Activated CD4-positive, alpha-beta T cell treated with anti-CD3 and anti-CD28 coated beads, Interleukin-2, amount 10 ng/mL, durations not matched to agents 24 days and 14 days (primary cell): ENCODE measurements around the gene WDR37. TPM values are rescaled to one million over a fixed set of nuclear protein-coding genes. Genes with fewer than 3 reads are reported as not detected.
A peak's percentile ranks its signal among the peaks of the same experiment; 100 is the strongest.

Experiments used
- DNase-seq: peaks from one replicate; pipeline ENCODE4 v3.0.0; 2022
- H3K27ac Mint-ChIP-seq: one replicate; pipeline ENCODE4 v1.8.0; 2022; ENCODE audit warnings: mild to moderate bottlenecking, mixed read lengths
- H3K27me3 Mint-ChIP-seq: one replicate; pipeline ENCODE4 v1.8.0; 2022; ENCODE audit warnings: mixed read lengths
- H3K36me3 Mint-ChIP-seq: one replicate; pipeline ENCODE4 v1.8.0; 2022; ENCODE audit warnings: low read depth, mild to moderate bottlenecking, mixed read lengths
- H3K4me1 Mint-ChIP-seq: one replicate; pipeline ENCODE4 v1.8.0; 2021; ENCODE audit warnings: mixed read lengths
- H3K4me3 Mint-ChIP-seq: one replicate; pipeline ENCODE4 v1.8.0; 2022; ENCODE audit warnings: mild to moderate bottlenecking, moderate library complexity, mixed read lengths
- H3K9me3 Mint-ChIP-seq: one replicate; pipeline ENCODE4 v1.8.0; 2021; ENCODE audit warnings: mixed read lengths
- intact Hi-C: fragments of 100-400 bp; cut with micrococcal nuclease; formaldehyde crosslinking; loops from one replicate; pipeline ENCODE4 v1.15.1; 2023
- total RNA-seq: library from RNA; stranded (reverse); gene quantifications from 2 replicates; pipeline ENCODE4 v1.2.3, GENCODE V29; 2022

Gene WDR37
- total RNA-seq, 1 donor from 2014 or later: 17.4 TPM

DNA sequence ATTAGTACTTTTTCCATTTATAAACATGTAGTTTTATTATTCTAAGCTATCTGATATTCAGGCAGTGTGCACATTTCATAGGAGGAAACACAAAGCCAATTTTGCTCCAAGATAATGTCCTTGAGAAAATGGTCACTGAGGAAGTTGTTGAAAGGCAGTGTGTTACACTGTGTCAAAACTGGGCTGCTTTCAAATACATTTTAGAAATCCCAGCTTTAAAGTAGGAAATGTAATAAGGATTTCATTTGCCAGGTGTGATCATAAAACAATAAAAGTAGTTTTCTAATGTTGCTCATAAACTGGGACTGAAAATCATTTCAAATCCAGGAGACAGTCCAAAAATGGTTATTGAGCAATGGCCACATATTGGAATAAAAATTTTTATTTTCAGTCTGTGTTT, 80.1 kb downstream of the WDR37 start:
- Mint-ChIP-seq H3K9me3 (peaks cover 16% of the 10 kb centered on the region), H3K4me3 (no peak overlapping the region), H3K4me1 (peaks cover 7% of the 10 kb centered on the region), H3K27ac (no peak overlapping the region), H3K36me3 (peaks cover 6% of the 10 kb centered on the region), H3K27me3 (peaks cover 21% of the 10 kb centered on the region)
- intact Hi-C loops: no loop called here
- no peak for DNase-seq

DNA sequence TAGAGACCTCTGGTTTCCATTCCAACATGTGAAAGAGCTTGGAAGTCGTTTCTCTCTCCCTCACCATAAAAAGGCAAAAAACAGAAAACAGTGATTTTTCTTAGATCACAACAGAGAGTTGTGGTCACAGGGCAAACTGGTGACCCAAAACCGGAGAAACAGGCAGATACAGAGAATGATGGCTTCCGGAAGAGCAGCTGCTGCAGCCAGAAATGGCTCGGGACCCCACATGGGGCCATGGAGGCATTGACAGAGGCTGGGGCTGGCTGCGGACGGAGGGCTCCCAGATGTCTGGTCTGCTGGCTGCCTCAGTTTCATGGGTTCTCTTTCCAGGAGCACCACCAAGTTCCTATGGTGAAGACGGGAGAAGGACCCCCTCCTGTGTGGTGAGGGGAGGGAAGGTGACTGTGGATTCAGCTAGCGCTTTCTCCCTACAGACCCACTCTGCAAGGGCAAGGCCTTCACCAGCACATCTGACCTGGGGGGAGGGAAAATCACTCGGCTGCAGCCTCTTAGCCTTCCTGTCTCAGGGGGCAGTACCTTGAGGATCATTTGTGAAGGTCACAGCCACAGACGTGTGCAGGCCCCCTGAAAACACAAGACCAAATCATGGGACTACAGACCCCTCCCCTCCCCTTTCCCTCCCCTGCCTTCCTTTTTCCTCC, 81.4 kb downstream of the WDR37 start:
- Mint-ChIP-seq H3K36me3 (peaks cover 2% of the 10 kb centered on the region), H3K4me1 (peaks cover 7% of the 10 kb centered on the region), H3K4me3 (no peak overlapping the region), H3K9me3 (peaks cover 16% of the 10 kb centered on the region), H3K27ac (no peak overlapping the region), H3K27me3 (peaks cover 22% of the 10 kb centered on the region)
- no peak for DNase-seq
- intact Hi-C loops: no loop called here

DNA sequence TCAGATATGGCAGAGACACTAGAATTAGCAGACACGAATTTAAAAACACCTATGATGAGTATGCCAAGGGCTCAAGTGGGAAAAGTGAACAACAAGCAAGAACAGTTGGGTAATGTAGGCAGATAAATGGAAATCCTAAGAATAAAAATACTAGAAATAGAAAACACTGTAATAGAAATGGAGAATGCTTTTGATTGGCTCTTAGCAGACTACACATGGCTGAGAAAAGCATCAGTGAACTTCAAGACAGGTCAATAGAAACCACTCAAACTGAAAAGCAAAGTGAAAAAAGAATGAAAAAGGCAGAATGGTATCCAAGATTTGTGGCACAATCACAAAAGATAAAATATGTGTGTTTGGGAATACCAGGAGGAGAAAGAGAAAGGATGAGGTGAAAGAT, 82.3 kb downstream of the WDR37 start:
- H3K9me3 Mint-ChIP-seq: peaks cover 16% of the 10 kb centered on the region
- intact Hi-C loops: no loop called here
- H3K4me1 Mint-ChIP-seq: peaks cover 3% of the 10 kb centered on the region
- no peak overlapping the region for H3K4me3 Mint-ChIP-seq
- H3K27ac Mint-ChIP-seq: no peak overlapping the region
- peaks cover 23% of the 10 kb centered on the region for H3K27me3 Mint-ChIP-seq
- no peak for DNase-seq
- peaks cover 2% of the 10 kb centered on the region for H3K36me3 Mint-ChIP-seq

DNA sequence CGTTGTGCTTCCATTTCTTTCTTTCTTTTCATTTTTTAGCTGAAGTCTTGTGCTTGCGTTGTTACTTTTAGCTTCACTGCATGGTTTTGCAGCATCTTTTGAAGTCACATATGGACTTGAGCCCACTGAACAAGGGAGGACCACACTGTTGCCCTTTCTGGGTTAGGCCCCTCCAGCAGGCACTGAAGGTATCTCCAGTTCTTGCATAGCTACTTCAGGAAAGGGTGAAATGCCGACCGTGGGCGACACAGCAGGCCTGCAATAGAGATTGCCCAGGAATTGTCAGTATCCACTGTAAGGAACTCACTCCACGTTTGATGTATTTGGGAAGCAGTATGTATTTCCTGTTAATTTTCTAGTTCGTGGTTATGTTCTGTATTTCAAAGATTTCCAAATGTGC, 85.1 kb downstream of the WDR37 start:
- DNase-seq: no peak
- Mint-ChIP-seq H3K27me3 (peaks cover 30% of the 10 kb centered on the region), H3K4me1 (no peaks in the 10 kb centered on the region), H3K9me3 (peaks cover 20% of the 10 kb centered on the region), H3K4me3 (no peak overlapping the region), H3K36me3 (peaks cover 2% of the 10 kb centered on the region), H3K27ac (no peak overlapping the region)
- intact Hi-C loops: no loop called here

DNA sequence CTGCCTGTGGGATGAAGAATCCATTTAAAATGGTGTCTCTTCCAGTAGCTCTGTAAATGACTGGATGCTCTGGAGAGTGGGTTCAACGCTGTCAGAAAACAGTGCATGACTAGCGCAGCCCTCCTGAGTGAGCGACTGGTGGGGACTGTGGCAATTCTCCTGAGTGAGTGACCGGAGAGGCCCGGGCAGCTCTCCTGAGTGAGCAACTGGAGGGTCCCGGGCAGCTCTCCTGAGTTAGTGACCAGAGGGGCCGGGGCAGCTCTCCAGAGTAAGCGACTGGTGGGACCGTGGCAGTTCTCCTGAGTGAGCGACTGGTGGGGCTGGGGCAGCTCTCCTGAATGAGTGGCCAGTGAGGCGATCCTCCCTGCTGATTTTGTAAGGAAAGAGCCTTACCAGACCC, 85.5 kb downstream of the WDR37 start:
- intact Hi-C loops: no loop called here
- no peak for DNase-seq
- Mint-ChIP-seq H3K9me3 (peaks cover 20% of the 10 kb centered on the region), H3K4me3 (no peak overlapping the region), H3K27me3 (peaks cover 30% of the 10 kb centered on the region), H3K27ac (no peak overlapping the region), H3K36me3 (peaks cover 2% of the 10 kb centered on the region), H3K4me1 (no peaks in the 10 kb centered on the region)

DNA sequence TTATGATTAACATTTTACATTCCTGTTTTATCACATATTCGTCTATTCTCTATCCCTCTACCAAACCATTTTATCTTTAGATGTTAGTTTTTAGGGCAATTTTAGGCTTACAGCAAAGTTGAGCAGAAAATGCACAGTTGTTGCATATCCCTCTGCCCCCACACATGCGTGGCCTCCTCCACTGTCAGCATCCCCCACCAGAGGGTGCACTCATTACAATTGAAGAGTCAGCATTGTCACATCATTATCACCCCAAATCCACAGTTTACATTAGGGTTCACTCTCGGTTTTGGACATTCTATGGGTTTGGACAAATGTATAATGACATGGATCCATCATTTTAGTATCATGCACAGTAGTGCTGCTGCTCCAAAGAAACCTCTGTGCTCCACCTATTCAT, 86.4 kb downstream of the WDR37 start:
- H3K27me3 Mint-ChIP-seq: peaks cover 32% of the 10 kb centered on the region

DNA sequence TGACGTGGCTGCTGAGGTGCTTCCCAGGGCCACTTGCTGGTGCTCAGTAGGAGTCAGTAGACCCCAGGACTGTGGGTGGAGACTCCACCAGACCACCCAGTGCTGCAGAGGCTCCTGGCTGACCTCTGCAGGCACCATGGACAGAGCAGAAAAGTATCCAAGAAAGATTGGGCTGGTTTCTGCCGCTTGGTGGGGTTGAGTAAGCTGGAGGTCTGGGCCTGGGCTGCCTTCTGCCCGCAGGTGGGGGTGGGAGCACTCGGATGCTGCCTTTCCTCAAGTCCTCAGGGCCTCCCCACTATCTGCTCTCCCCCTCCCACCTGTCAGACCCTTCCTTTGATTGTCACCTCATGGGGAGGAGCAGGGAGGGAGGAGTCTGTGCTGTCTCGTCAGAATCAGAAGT, 91.6 kb downstream of the WDR37 start:
- Mint-ChIP-seq H3K9me3 (peaks cover 9% of the 10 kb centered on the region), H3K4me3 (no peak overlapping the region), H3K4me1 (no peaks in the 10 kb centered on the region), H3K27me3 (peaks cover 10% of the 10 kb centered on the region), H3K27ac (no peak overlapping the region), H3K36me3 (peaks cover 1% of the 10 kb centered on the region)
- DNase-seq: no peak
- intact Hi-C loops: no loop called here

More for the DNA sequence above, 86.4 kb downstream of the WDR37 start:
- Mint-ChIP-seq H3K9me3 (peaks cover 25% of the 10 kb centered on the region), H3K4me1 (no peaks in the 10 kb centered on the region), H3K27ac (no peak overlapping the region), H3K36me3 (peaks cover 4% of the 10 kb centered on the region), H3K4me3 (no peak overlapping the region)
- intact Hi-C loops: no loop called here
- peak; percentile 64 for DNase-seq

DNA sequence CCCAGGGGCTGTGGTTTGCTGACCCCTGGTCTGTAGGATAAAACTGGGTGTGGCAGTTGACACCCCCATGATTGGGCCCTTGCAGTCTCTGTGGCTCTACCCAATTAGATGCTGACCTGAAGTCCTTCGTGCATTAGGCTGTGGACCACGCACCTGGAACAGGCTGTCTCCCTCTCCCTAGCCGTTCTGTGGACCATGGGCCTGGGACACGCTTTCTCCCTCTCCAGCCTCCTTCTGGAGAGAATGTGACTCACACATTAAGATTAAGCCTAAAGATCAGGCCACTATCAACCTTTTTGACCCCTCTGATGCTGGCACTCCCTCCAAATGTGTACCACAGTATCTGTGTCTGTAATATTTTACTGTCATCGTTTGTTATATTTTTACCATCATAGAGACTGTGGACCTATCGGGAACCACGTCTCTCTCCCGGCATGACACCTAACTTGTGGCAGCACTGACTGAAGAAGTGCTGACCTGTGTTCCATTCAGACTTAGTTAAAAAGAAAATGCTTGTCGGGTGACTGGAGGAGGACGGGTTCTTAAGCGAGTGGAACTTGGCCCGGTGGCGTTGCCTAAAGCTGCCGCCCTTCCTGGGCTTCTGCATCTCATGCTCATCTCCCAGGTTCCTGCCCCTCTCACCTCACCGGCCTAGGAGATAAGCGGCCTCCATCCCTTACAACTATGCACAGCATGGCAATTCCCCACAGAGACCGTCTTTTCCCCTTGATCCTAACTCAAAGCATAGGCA, 92.8 kb downstream of the WDR37 start:
- DNase-seq: no peak
- intact Hi-C loops: no loop called here
- Mint-ChIP-seq H3K4me3 (no peak overlapping the region), H3K4me1 (no peaks in the 10 kb centered on the region), H3K36me3 (peaks cover 1% of the 10 kb centered on the region), H3K27me3 (peaks cover 9% of the 10 kb centered on the region), H3K27ac (no peak overlapping the region), H3K9me3 (peaks cover 9% of the 10 kb centered on the region)

DNA sequence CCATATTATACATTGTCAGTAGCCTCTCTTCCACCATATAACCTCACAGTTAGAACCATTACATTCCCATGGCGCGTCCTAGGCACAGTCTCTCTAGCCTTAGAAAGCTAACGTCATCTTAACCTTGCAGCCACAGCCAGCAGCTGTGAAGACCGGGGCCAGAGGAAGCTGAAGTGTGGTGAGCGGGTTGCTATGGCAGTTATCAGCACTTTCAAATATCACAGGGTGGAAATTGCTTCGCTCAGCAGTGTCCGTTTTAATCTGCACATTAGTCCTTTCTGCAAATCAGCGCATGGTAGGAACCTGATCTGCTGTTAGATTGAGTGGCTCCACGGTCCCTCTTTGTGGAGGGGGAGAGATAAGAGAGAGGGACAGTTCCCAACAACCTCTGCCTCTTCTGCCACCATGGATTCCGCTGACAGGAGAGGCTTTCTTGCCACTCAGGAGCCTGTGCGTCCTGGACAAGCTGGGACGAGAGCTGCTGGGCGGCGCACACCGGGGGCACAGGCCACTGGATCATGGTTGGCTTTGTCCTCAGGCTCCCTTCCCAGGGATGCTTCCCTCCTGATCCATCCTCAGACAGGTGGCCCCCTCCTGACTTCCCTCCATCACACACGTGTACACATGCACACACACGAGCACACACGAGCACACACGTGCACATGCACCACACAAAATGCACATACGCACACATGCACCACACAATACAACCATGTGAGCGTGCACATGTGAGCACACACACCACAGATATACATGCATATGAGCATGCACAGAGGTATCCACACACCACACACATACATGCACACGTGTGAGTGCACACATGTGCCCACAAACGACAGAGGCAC, 93.8 kb downstream of the WDR37 start:
- peaks cover 4% of the 10 kb centered on the region for H3K27me3 Mint-ChIP-seq
- intact Hi-C loops: no loop called here
- peaks cover 5% of the 10 kb centered on the region for H3K9me3 Mint-ChIP-seq
- no peak overlapping the region for H3K4me3 Mint-ChIP-seq
- no peaks in the 10 kb centered on the region for H3K4me1 Mint-ChIP-seq
- H3K27ac Mint-ChIP-seq: no peak overlapping the region
- DNase-seq: no peak
- peaks cover 1% of the 10 kb centered on the region for H3K36me3 Mint-ChIP-seq

DNA sequence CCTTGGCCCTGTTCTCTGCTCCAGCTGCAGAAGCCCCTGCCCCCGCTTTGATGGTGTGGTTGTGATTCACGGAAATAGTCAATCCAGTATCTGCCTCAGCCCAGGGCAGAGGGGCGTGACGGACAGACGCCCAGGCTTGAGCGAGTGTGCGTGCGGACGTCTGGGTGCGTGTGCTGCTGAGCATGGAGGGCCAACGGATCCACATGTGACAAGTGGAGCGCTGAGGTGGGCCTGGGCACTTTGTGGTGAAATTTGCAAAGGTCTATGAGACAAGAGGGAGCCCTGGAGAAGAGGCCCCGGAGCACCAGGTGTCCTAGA, 94.4 kb downstream of the WDR37 start:
- Mint-ChIP-seq H3K27ac (no peak overlapping the region), H3K4me3 (no peak overlapping the region), H3K9me3 (peaks cover 5% of the 10 kb centered on the region), H3K36me3 (peaks cover 1% of the 10 kb centered on the region), H3K4me1 (no peaks in the 10 kb centered on the region), H3K27me3 (peaks cover 4% of the 10 kb centered on the region)
- intact Hi-C loops: no loop called here
- DNase-seq: no peak

DNA sequence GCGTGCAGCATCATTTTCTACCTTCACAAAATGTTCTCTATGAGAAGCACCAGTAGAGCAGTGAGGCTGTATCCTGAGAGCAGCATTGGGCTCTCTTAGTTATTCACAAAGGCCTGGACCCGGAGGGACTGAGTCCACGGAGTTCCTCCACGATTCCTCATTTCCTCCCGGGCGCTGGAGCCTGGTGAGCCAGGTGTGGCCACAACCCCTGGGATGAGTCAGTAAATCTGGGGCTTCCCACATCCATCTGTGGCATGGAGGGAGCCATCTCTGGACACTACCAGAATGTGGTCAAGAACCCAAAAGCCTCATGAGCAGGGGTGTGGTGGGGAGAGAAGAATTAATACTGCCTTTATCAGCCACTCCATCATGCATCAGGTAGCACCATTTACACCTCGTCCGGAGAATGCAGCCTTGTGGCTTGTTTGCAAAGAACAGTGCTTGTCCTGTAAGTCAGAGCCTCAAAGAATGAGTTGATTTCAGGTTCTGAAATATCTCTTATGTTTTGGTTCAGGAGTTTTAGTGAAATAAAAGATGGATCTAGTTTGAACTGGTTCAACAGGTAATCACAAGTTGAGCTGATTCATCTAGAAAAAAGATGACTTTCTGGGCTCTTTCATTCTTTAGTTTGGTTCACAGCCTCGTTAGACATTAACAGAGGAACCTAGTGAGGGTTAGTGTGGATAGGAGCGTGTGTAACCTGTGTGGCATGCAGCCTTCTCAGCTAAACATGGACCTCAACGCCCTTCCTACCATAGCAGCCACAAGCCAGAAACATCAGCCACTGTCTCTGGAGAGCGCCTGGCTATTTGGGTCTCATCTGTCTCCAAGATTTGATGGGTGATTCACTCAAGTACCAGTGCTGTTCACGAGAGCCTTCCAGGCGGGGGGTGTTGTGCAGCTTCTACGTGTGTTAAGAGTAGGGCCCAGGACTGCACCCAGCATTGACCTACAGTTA, 95.2 kb downstream of the WDR37 start:
- Mint-ChIP-seq H3K4me3 (no peak overlapping the region), H3K4me1 (no peaks in the 10 kb centered on the region), H3K27ac (no peak overlapping the region), H3K9me3 (peaks cover 5% of the 10 kb centered on the region), H3K27me3 (peaks cover 4% of the 10 kb centered on the region), H3K36me3 (peaks cover 1% of the 10 kb centered on the region)
- no peak for DNase-seq
- intact Hi-C loops: no loop called here

DNA sequence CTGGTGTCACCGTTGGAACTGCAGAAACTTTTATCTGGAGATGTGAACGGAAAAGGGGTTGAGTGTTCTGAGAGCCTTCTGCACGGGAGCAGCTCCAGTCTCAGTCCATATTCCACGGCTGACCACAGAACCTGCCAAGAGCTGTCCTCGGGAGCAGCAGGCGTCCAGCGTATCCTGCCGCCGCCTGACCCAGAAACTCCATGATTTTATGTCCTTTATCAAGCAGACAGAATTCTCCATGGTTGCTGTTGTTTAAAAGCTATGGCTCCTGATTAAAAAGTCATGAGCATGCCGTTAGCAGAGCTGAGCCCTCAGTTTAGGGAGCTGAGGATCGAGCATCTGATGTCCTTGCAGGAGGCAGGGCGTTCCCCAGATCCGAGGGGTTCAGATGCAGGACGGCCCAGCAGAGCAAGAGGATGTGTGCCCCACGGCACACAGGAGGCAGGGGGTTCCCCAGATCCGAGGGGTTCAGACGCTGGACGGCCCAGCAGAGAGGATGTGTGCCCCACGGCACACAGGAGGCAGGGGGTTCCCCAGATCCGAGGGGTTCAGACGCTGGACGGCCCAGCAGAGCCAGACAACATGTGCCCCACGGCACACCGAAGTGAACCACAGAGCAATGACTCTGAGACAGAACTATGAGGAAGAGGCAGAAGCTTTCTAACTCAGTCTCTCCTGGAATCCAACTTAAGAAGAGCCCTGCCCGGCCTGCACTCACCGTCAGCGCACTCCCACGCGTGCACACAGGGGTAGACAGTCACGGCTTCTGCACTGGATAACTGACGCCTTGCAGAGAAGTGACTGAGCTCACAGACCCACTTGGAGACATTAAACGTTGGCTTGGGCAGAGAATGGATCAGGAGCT, 96.4 kb downstream of the WDR37 start:
- Mint-ChIP-seq H3K27ac (no peak overlapping the region), H3K9me3 (no peaks in the 10 kb centered on the region), H3K4me3 (no peak overlapping the region), H3K27me3 (peaks cover 4% of the 10 kb centered on the region), H3K4me1 (no peaks in the 10 kb centered on the region), H3K36me3 (no peaks in the 10 kb centered on the region)
- intact Hi-C loops: no loop called here
- no peak for DNase-seq
